SU-DHL-6 (cell line): ENCODE measurements around the gene PSMA6.

Source experiments
- H2AFZ ChIP-seq: fragments of 200-600 bp; sonication (generic); 2 replicates; pipeline ENCODE4 v1.6.1; 2014; ENCODE audit warnings: low read depth, mild to moderate bottlenecking, moderate library complexity, mixed read lengths, antibody characterized with exemption, low read length; ENCODE audit not compliant: severe bottlenecking
- H3F3A ChIP-seq: fragments of 200-600 bp; shearing (Covaris generic); 2 replicates; pipeline ENCODE4 v1.6.0; 2016; ENCODE audit warnings: antibody characterized with exemption, mild to moderate bottlenecking; ENCODE audit not compliant: insufficient read depth
- H3K27ac ChIP-seq: fragments of 200-600 bp; sonication (generic); 2 replicates; pipeline ENCODE4 v1.5.1; 2016; ENCODE audit warnings: low read depth, mild to moderate bottlenecking, low read length, moderate library complexity, mixed read lengths
- H3K27me3 ChIP-seq: fragments of 200-600 bp; sonication (generic), shearing (Covaris generic); 2 replicates; pipeline ENCODE4 v1.6.0; 2014; ENCODE audit warnings: mild to moderate bottlenecking, low read length
- H3K36me3 ChIP-seq: fragments of 200-600 bp; sonication (generic); 2 replicates; pipeline ENCODE4 v1.6.1; 2014; ENCODE audit warnings: mild to moderate bottlenecking, low read length, mixed read lengths
- H3K4me2 ChIP-seq: fragments of 300-600, 200-600 bp; shearing (Covaris generic), sonication (generic); 2 replicates; pipeline ENCODE4 v1.6.0; 2014; ENCODE audit warnings: low read length, low read depth, mild to moderate bottlenecking; ENCODE audit not compliant: poor library complexity, severe bottlenecking
- H3K4me3 ChIP-seq: fragments of 200-600 bp; sonication (generic); 2 replicates; pipeline ENCODE4 v1.5.1; 2014; ENCODE audit warnings: antibody characterized with exemption, low read length, mild to moderate bottlenecking, mixed read lengths; ENCODE audit not compliant: insufficient read depth, poor library complexity, severe bottlenecking
- H3K79me2 ChIP-seq: fragments of 200-600 bp; sonication (generic); 2 replicates; pipeline ENCODE4 v1.6.1; 2014; ENCODE audit warnings: mild to moderate bottlenecking, low read length, moderate library complexity; ENCODE audit not compliant: insufficient read depth
- H3K9ac ChIP-seq: fragments of 200-600 bp; sonication (generic); 2 replicates; pipeline ENCODE4 v1.7.0; 2014; ENCODE audit warnings: mild to moderate bottlenecking, low read length
- H3K9me2 ChIP-seq: fragments of 200-600 bp; sonication (generic); replicated peaks from 2 replicates; pipeline ENCODE4 v1.6.1; 2014; ENCODE audit warnings: low read length; ENCODE audit not compliant: insufficient read depth
- H3K9me3 ChIP-seq: fragments of 200-600 bp; sonication (generic); 2 replicates; pipeline ENCODE4 v1.6.1; 2014; ENCODE audit warnings: low read length, mixed read lengths; ENCODE audit not compliant: insufficient read depth
- H4K20me1 ChIP-seq: fragments of 200-600 bp; sonication (generic); 2 replicates; pipeline ENCODE4 v1.6.1; 2014; ENCODE audit warnings: low read depth, mild to moderate bottlenecking, antibody characterized with exemption, low read length, moderate library complexity, mixed read lengths
- EZH2phosphoT487 ChIP-seq: fragments of 200-600 bp; sonication (generic), shearing (Covaris generic); conservative IDR thresholded peaks from 2 replicates; pipeline ENCODE4 v1.6.1; 2018; ENCODE audit warnings: mild to moderate bottlenecking, antibody characterized with exemption, low read length, moderate library complexity, mixed read lengths
- TF ChIP-seq, protein P1 (sequence below): fragments of 200-600 bp; sonication (generic); IDR thresholded peaks from one replicate; pipeline ENCODE4 v1.5.1; 2017; ENCODE audit warnings: antibody characterized with exemption, mild to moderate bottlenecking, low read length, moderate library complexity; ENCODE audit not compliant: insufficient read depth, poor library complexity, severe bottlenecking

Gene PSMA6

DNA sequence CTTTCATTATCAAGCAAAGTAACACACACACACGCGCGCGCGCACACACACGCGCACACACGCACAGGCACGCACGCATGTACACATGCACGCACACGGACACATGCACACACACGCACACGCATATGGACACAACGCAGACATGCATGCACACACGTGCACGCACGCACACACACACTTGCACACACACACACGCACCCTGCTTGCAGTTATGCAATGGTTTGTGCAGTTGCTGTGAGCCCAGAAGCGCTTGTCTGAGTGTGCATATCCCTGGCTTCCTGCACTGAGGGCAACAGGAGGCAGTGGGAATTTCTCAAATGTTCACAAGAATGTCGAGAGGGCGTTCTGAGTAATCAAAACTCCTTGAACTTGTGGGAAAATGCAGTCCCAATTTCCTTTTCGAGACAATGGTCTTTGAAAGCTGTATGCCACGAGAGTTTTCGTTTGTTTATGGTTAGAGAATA, 70.8 kb downstream of the PSMA6 start:
- Histone ChIP-seq H3K4me3 (no peak overlapping the region), H3F3A (no peaks in the 10 kb centered on the region), H4K20me1 (no peaks in the 10 kb centered on the region), H2AFZ (no peak overlapping the region), H3K27me3 (no peaks in the 10 kb centered on the region), H3K4me2 (no peak overlapping the region), H3K9ac (no peak overlapping the region), H3K79me2 (no peaks in the 10 kb centered on the region), H3K36me3 (no peaks in the 10 kb centered on the region), H3K27ac (no peak overlapping the region), H3K9me3 (no peaks in the 10 kb centered on the region), H3K9me2 (no peaks in the 10 kb centered on the region)
- TF ChIP-seq, protein P1, sequence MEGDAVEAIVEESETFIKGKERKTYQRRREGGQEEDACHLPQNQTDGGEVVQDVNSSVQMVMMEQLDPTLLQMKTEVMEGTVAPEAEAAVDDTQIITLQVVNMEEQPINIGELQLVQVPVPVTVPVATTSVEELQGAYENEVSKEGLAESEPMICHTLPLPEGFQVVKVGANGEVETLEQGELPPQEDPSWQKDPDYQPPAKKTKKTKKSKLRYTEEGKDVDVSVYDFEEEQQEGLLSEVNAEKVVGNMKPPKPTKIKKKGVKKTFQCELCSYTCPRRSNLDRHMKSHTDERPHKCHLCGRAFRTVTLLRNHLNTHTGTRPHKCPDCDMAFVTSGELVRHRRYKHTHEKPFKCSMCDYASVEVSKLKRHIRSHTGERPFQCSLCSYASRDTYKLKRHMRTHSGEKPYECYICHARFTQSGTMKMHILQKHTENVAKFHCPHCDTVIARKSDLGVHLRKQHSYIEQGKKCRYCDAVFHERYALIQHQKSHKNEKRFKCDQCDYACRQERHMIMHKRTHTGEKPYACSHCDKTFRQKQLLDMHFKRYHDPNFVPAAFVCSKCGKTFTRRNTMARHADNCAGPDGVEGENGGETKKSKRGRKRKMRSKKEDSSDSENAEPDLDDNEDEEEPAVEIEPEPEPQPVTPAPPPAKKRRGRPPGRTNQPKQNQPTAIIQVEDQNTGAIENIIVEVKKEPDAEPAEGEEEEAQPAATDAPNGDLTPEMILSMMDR = no peak
- no peak for TF ChIP-seq EZH2phosphoT487

DNA sequence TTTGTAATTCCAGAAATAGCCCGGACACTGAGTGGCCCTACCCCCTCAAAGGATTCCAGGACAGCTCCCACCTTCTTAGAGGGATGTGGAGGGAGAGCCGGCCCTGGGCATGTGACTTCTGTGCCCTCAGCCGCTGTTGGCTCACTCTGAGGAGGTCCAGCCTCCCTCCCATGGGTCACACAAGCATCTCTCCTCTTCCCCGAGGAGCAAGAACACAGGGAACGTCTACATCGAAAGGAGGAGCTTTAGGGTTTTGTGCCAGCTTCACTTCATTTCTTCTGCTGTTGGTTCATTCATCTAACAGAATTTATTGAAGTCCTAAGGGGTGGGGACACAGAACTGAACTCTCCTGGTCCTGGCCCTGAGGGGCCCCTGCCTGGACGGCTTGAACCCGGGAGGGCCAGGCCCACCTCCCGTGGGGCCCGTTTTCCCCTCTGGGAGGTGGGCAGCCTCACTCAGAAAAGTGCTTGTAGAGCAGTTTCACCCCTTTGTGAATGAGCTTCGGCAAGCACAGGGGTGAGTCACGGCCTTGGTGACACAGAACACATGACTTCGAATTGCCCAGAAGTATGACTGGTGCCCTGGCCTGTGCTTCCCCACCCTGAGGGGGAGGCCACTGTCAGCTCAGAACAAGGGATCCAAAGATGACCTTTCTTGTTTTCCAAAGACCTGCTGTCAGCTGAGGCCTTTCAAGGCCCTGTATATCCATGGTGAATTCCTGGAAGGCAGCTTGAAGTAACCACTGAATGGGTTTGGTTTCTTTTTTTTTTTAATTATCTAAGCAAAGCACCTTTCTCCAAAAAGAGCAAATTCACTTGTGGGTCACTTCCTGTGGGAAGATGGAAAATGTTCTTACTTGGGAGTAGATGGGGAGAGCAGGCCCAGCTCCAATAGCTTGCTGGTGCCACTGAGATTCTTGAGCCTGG, 73.2 kb downstream of the PSMA6 start:
- Histone ChIP-seq H3K9me3 (no peaks in the 10 kb centered on the region), H4K20me1 (no peaks in the 10 kb centered on the region), H3K27me3 (no peaks in the 10 kb centered on the region), H2AFZ (no peak overlapping the region), H3K4me3 (no peak overlapping the region), H3K4me2 (no peak overlapping the region), H3K79me2 (no peaks in the 10 kb centered on the region), H3F3A (no peaks in the 10 kb centered on the region), H3K27ac (no peak overlapping the region), H3K9me2 (no peaks in the 10 kb centered on the region), H3K36me3 (no peaks in the 10 kb centered on the region), H3K9ac (no peak overlapping the region)
- TF ChIP-seq, protein P1 = no peak
- no peak for TF ChIP-seq EZH2phosphoT487

DNA sequence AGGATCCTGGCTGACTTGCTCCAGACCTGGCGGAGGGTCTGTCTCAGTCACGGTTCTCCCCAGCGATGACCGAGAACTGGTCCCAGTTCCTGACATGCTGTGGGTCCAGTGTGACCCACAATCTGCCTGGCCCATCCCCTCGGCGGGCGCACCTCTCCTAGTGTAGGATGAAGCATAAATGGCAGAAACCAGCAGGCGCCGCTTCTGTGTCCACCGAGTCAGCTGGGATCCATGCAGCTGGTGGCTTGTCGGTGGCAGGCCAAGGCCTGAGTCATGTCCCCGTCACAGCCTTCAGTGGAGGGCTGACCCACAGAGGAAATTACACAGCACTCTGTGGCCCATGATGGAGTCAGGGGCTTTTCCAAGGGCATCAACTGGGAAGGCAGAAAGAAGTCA, 73.9 kb downstream of the PSMA6 start:
- Histone ChIP-seq H3K79me2 (no peaks in the 10 kb centered on the region), H3K9me2 (no peaks in the 10 kb centered on the region), H3K4me3 (no peak overlapping the region), H3K27me3 (no peaks in the 10 kb centered on the region), H3F3A (no peaks in the 10 kb centered on the region), H3K9me3 (no peaks in the 10 kb centered on the region), H3K27ac (no peak overlapping the region), H3K9ac (no peak overlapping the region), H2AFZ (no peak overlapping the region), H4K20me1 (no peaks in the 10 kb centered on the region), H3K36me3 (no peaks in the 10 kb centered on the region), H3K4me2 (no peak overlapping the region)
- TF ChIP-seq, protein P1 = no peak
- TF ChIP-seq EZH2phosphoT487 = no peak
